HEK293 (cell line): ENCODE results near the gene CCR3.
A peak's percentile ranks its signal among the peaks of the same experiment; 100 is the strongest.

Experiments used
- CTCF ChIA-PET: fragments of 350-600 bp; formaldehyde crosslinking; extraction: SDS; loops from one replicate; lab custom pipeline; 2021; ENCODE audit warnings: antibody characterized with exemption; lab: Yijun Ruan, JAX
- POLR2A ChIA-PET: fragments of 300-600 bp; formaldehyde crosslinking; extraction: SDS; loops from one replicate; lab custom pipeline; 2020; ENCODE audit warnings: antibody characterized with exemption, inconsistent platforms; lab: Yijun Ruan, JAX
- H3K27ac ChIP-seq: fragments of 200-500 bp; sonication (Bioruptor generic); 2 replicates; pipeline ENCODE4 v1.5.1; 2014; ENCODE audit warnings: low read depth, low read length, control low read depth, inconsistent platforms; ENCODE audit errors: extremely low read depth
- H3K36me3 ChIP-seq, 2 experiments: fragments of 200-500 bp in 1 of 2; sonication (Bioruptor generic) in 1 of 2; 1 replicate in 1 of 2; 2 replicates in 1 of 2; pipeline ENCODE4 v1.5.1; 2014 to 2017; ENCODE audit warnings: inconsistent platforms in 2 of 2, low read length in 2 of 2; ENCODE audit not compliant: control insufficient read depth in 2 of 2, insufficient read depth in 1 of 2
- H3K4me1 ChIP-seq: fragments of 200-500 bp; sonication (Bioruptor generic); 2 replicates; pipeline ENCODE4 v1.5.1; 2014; ENCODE audit warnings: mild to moderate bottlenecking, low read length, inconsistent platforms; ENCODE audit not compliant: control insufficient read depth, insufficient read depth
- H3K4me3 ChIP-seq: 2 replicates; pipeline ENCODE4 v1.5.1; 2011; ENCODE audit warnings: low read depth, mild to moderate bottlenecking, control low read depth, low read length, moderate library complexity
- H3K9me3 ChIP-seq: fragments of 200-500 bp; sonication (Bioruptor generic); 2 replicates; pipeline ENCODE4 v1.5.1; 2014; ENCODE audit warnings: low read depth, low read length, inconsistent platforms; ENCODE audit not compliant: control insufficient read depth, insufficient read depth
- SCRT2 ChIP-seq: fragments of 450-650 bp; formaldehyde crosslinking; IDR thresholded peaks from 2 replicates; pipeline ENCODE4 v1.5.1; 2016; ENCODE audit warnings: missing biosample characterization, missing genetic modification characterization
- ZFHX2 ChIP-seq: fragments of 450-650 bp; formaldehyde crosslinking; conservative IDR thresholded peaks from 2 replicates; pipeline ENCODE4 v1.5.1; 2016; ENCODE audit warnings: missing biosample characterization, missing genetic modification characterization
- ZFP41 ChIP-seq: fragments of 450-650 bp; formaldehyde crosslinking; IDR thresholded peaks from 2 replicates; pipeline ENCODE4 v1.5.1; 2016; ENCODE audit warnings: missing biosample characterization, missing genetic modification characterization, borderline replicate concordance
- ZNF341 ChIP-seq: fragments of 450-650 bp; formaldehyde crosslinking; IDR thresholded peaks from 2 replicates; pipeline ENCODE4; 2016; ENCODE audit warnings: low read depth, missing biosample characterization, missing genetic modification characterization
- ZNF350 ChIP-seq: fragments of 450-650 bp; formaldehyde crosslinking; IDR thresholded peaks from 2 replicates; pipeline ENCODE4 v1.5.0; 2017; ENCODE audit warnings: missing biosample characterization, mild to moderate bottlenecking, missing genetic modification characterization
- ZNF37A ChIP-seq: fragments of 450-650 bp; IDR thresholded peaks from 2 replicates; pipeline ENCODE4 v1.5.1; 2018; ENCODE audit warnings: missing biosample characterization, missing genetic modification characterization
- ZNF398 ChIP-seq: fragments of 450-650 bp; formaldehyde crosslinking; IDR thresholded peaks from 2 replicates; pipeline ENCODE4 v1.5.1; 2017; ENCODE audit warnings: missing biosample characterization, missing genetic modification characterization
- ZNF404 ChIP-seq: fragments of 450-650 bp; formaldehyde crosslinking; IDR thresholded peaks from 2 replicates; pipeline ENCODE4 v1.5.1; 2017; ENCODE audit warnings: missing biosample characterization, missing genetic modification characterization
- ZNF433 ChIP-seq: fragments of 450-650 bp; formaldehyde crosslinking; IDR thresholded peaks from 2 replicates; pipeline ENCODE4 v1.5.1; 2016; ENCODE audit warnings: missing biosample characterization, missing genetic modification characterization, low read depth
- ZNF610 ChIP-seq: fragments of 450-650 bp; formaldehyde crosslinking; IDR thresholded peaks from 2 replicates; pipeline ENCODE4 v1.5.1; 2016; ENCODE audit warnings: missing biosample characterization, missing genetic modification characterization, borderline replicate concordance
- ZNF621 ChIP-seq: fragments of 450-650 bp; formaldehyde crosslinking; IDR thresholded peaks from 2 replicates; pipeline ENCODE4 v1.5.1; 2017; ENCODE audit warnings: missing biosample characterization, missing genetic modification characterization
- ZNF670 ChIP-seq: fragments of 450-650 bp; formaldehyde crosslinking; IDR thresholded peaks from 2 replicates; pipeline ENCODE4 v1.5.1; 2016; ENCODE audit warnings: missing biosample characterization, missing genetic modification characterization, low read depth
- ZNF792 ChIP-seq: fragments of 450-650 bp; formaldehyde crosslinking; IDR thresholded peaks from 2 replicates; pipeline ENCODE4 v1.5.1; 2016; ENCODE audit warnings: missing biosample characterization, missing genetic modification characterization
- ZSCAN30 ChIP-seq: fragments of 450-650 bp; IDR thresholded peaks from 2 replicates; pipeline ENCODE4 v1.5.1; 2018; ENCODE audit warnings: missing biosample characterization, mild to moderate bottlenecking, missing genetic modification characterization, moderate library complexity
- TF ChIP-seq, protein P1 (sequence below): fragments of 450-650 bp; formaldehyde crosslinking; IDR thresholded peaks from 2 replicates; pipeline ENCODE4 v1.5.1; 2016; ENCODE audit warnings: missing biosample characterization, missing genetic modification characterization
- TF ChIP-seq, protein P2 (sequence below): fragments of 450-650 bp; formaldehyde crosslinking; IDR thresholded peaks from 2 replicates; pipeline ENCODE4 v1.5.1; 2016; ENCODE audit warnings: missing biosample characterization, missing genetic modification characterization
- TF ChIP-seq, protein P3 (sequence below): fragments of 450-650 bp; formaldehyde crosslinking; IDR thresholded peaks from 2 replicates; pipeline ENCODE4 v1.5.1; 2016; ENCODE audit warnings: missing biosample characterization, missing genetic modification characterization

The CCR3 gene

DNA sequence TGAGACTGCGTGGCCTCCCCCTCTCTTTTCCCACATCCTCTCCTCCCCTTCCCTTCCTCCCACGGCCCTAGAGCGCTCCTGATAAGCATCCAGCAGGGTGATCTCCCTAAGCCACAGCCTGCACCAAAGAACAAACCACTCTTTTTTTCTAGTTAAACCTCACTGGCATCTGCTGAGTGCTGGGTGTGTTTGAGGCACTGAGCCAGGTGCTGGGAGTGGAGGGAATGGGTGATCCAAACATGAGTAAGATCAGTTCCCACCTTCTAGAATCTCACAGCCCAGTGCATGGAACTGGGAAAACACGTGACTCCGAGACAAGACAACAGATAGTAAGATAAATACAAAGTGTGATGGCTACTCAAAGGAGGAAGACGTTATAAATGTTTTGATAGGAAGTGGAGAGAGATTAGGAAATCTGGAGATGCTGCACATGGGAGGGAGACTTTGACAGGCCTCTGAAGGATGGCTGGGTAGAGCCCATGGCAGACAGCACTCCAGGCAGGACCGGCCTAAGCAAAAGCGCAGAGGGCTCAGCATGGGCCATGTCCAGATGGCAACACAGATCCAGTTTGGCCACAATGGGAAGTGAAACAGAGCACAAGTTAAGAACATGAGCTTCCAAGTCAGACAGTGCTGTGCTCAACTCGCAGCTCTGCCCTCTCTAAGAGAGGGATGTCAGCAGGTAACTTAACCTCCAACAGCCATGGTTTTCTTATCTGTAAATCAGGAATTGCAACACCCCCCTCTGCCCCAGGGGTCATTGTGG, 55.6 kb downstream of the CCR3 start (continued):
- no peak for TF ChIP-seq ZNF610 (tag by site-specific recombination)
- TF ChIP-seq ZNF433: no peak
- peak; percentile 85 for TF ChIP-seq ZFHX2 (tag by site-specific recombination)
- no peak for TF ChIP-seq ZNF404 (tag by site-specific recombination)
- no peak for TF ChIP-seq ZNF398 (tag by site-specific recombination)

DNA sequence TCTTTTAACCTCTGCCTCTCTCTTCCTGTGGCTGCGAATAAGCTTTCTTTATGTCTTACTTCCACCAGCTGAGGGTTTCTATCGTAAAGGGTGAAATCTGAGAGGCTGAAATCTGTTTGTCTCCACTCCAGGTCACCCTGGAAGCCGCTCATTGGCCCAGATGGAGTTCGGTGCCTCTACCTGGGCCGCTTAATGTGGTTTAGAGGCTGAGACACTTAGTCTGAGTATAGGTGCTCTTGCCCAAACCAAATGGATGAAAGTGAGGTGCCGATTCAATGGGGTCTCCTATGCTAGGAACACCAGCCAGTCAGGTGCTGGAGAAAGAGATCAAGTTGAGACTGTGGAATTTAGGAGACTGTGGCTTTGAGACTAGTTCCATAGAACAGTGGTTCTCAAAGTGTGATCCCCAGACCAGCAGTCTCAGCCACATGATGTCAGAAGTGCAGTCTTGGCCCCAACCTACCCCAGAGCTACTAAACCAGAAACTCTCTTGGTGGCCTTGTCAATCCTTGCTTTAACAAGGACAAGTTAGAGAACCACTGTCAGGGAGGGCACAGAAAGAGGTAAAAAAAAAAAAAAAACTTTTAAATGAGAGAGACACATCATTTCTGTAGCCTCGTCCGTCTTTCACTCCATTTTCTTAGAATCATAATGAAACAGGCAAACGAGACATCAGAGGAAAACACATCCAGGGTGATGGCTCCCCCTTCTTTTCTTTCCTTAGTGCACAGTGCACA, 56.8 kb downstream of the CCR3 start:
- TF ChIP-seq ZNF341 (no peak), ZNF350 (tag by site-specific recombination) (no peak), ZNF792 (tag by site-specific recombination) (no peak), SCRT2 (tag by site-specific recombination) (no peak), ZSCAN30 (tag by site-specific recombination) (no peak), ZNF670 (tag by site-specific recombination) (no peak), ZNF621 (tag by site-specific recombination) (no peak), ZFP41 (tag by site-specific recombination) (no peak), ZFHX2 (tag by site-specific recombination) (no peak), ZNF37A (tag by site-specific recombination) (no peak)
- TF ChIP-seq, protein P1, sequence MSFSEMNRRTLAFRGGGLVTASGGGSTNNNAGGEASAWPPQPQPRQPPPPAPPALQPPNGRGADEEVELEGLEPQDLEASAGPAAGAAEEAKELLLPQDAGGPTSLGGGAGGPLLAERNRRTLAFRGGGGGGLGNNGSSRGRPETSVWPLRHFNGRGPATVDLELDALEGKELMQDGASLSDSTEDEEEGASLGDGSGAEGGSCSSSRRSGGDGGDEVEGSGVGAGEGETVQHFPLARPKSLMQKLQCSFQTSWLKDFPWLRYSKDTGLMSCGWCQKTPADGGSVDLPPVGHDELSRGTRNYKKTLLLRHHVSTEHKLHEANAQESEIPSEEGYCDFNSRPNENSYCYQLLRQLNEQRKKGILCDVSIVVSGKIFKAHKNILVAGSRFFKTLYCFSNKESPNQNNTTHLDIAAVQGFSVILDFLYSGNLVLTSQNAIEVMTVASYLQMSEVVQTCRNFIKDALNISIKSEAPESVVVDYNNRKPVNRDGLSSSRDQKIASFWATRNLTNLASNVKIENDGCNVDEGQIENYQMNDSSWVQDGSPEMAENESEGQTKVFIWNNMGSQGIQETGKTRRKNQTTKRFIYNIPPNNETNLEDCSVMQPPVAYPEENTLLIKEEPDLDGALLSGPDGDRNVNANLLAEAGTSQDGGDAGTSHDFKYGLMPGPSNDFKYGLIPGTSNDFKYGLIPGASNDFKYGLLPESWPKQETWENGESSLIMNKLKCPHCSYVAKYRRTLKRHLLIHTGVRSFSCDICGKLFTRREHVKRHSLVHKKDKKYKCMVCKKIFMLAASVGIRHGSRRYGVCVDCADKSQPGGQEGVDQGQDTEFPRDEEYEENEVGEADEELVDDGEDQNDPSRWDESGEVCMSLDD (tag by site-specific recombination): no peak
- TF ChIP-seq, protein P2, sequence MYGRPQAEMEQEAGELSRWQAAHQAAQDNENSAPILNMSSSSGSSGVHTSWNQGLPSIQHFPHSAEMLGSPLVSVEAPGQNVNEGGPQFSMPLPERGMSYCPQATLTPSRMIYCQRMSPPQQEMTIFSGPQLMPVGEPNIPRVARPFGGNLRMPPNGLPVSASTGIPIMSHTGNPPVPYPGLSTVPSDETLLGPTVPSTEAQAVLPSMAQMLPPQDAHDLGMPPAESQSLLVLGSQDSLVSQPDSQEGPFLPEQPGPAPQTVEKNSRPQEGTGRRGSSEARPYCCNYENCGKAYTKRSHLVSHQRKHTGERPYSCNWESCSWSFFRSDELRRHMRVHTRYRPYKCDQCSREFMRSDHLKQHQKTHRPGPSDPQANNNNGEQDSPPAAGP (tag by site-specific recombination): no peak
- TF ChIP-seq, protein P3, sequence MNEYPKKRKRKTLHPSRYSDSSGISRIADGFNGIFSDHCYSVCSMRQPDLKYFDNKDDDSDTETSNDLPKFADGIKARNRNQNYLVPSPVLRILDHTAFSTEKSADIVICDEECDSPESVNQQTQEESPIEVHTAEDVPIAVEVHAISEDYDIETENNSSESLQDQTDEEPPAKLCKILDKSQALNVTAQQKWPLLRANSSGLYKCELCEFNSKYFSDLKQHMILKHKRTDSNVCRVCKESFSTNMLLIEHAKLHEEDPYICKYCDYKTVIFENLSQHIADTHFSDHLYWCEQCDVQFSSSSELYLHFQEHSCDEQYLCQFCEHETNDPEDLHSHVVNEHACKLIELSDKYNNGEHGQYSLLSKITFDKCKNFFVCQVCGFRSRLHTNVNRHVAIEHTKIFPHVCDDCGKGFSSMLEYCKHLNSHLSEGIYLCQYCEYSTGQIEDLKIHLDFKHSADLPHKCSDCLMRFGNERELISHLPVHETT (tag by site-specific recombination): no peak
- ChIA-PET CTCF (interaction anchor here (0.7 kb wide), 1 partner anchor 61 kb away, joined by 4 read pairs; no protein-coding TSS in a partner anchor), POLR2A (no interaction called here)
- no peaks in the 10 kb centered on the region for H3K4me1 ChIP-seq
- no peak overlapping the region for H3K27ac ChIP-seq
- no peaks in the 10 kb centered on the region for H3K9me3 ChIP-seq
- no peaks in the 10 kb centered on the region for H3K36me3 ChIP-seq
- no peak overlapping the region for H3K4me3 ChIP-seq
